MM.1S (cell line): ENCODE data around the gene RAB14.

Experiments
- CTCF ChIP-seq: fragments of 300-600 bp; sonication (generic); IDR thresholded peaks from 2 replicates; pipeline ENCODE4 v1.5.1; 2016; ENCODE audit warnings: antibody characterized with exemption, low read length, mixed read lengths
- EZH2 ChIP-seq: fragments of 300-600 bp; sonication (generic); optimal IDR thresholded peaks from 2 replicates; pipeline ENCODE3; 2017; ENCODE audit warnings: low read depth, mild to moderate bottlenecking, antibody characterized with exemption, low read length, mixed read lengths
- EZH2phosphoT487 ChIP-seq: fragments of 300-600 bp; sonication (generic); IDR thresholded peaks from 2 replicates; pipeline ENCODE4 v1.6.1; 2018; ENCODE audit warnings: antibody characterized with exemption, low read length

GRCh38 chr9:121140162-121140561, 61.5 kb downstream of the RAB14 start:
- TF ChIP-seq CTCF (no peak), EZH2 (no peak), EZH2phosphoT487 (no peak)
